GM19438 (cell line): Measurements from ENCODE around the gene LINC01488.

Experiments
- ATAC-seq: cut with Tn5 transposase; IDR thresholded peaks from one replicate; pipeline ENCODE4 v1.9.1; 2021; ENCODE audit warnings: low read depth; ENCODE audit not compliant: unreplicated experiment

LINC01488 gene

DNA sequence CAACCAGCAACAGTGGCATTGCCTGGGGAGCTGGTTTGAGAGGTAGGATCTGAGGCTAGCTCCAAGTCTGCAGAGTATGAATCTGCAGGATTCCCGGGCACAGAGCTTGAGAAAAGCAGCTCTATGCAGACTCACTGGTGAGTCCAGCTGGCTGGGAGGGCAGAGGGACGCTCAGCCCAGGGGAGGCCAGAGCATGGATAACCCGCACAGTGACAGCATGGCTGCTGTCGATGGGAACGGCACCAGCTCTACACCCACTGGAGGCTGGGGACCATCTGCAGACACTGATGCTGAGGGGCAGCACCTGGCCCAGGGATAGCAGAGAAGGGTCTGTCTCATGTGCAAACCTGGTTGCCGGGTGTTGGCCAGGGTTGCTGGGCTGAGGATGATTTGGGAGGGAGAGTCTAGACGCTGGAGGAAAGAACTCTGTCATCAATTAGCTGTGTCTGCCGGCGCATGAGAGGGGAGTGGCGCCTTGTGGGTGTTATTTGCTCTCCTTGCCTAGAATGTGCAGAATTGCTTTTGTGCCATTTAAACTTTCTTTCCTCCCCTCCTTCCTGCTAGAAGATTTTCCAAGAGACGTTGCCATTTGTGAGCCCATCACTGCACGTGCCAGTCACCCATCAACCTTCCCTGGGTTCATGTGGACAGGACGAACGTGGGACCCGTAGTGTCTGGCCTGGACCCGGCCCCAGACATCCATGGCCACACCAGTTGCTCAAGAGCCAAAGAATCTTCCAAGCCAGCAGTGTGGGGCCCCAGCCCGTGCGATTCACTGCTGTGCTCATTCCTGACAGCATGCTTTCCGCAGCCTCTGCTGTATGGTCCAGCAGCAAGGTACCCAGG, 19.1 kb upstream of the LINC01488 start:
- ATAC-seq, result no peak

GRCh38 chr11:69463181-69463994, 18.1 kb upstream of the LINC01488 start:
- no peak for ATAC-seq

DNA sequence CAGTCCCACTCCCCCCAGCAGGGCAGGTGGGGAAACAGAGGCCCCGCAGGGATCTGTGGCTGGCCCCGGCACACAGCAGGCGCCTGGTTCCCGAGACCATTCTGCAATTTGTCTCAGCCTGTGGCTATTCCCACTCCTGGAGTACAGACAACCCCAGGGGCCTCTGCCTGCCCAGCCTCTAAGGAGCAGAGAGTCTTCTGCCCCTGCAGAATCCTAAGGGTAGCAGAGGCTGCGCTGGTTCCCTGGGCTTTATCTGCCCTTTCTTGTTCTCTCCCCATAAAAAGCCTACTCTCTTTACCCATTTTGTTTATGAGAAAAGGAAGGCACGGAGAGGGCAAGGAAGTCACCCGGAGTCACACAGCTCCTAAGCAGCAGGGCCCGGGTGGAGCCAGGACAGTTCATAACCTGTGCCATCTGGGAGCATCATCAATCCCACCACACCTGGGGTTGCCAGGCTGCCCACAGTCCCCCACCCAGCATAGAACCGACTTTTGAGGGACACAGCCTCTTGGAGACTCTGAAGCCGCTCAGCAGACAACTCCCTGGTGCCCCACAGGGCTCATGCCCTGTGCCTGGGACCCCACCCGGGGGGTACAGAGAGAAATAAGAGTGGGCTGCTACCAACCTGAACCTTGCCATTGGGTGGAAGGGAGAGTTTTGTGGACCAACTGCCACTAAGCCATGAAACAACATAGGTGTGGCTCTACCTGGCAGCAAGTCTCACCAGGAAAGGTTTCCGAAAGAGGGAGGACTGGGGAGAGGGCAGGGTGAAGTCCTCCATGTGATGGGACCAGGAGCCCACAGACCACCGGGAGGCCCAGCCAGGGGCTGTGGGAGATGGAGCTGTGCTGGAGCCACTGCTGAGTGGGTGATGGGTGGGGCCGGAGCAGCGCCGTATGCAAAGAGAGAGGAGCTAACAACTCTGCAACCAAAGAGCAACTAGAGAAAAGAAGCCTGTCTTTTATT, 17.2 kb upstream of the LINC01488 start:
- no peak for ATAC-seq

- no peak for ATAC-seq
Measured at GRCh38 chr11:69465236-69466000, 16.0 kb upstream of the LINC01488 start.

GRCh38 chr11:69466039-69466438, 15.4 kb upstream of the LINC01488 start:
- ATAC-seq, result no peak

- no peak for ATAC-seq
Measured at GRCh38 chr11:69467196-69467595, 14.3 kb upstream of the LINC01488 start.

DNA sequence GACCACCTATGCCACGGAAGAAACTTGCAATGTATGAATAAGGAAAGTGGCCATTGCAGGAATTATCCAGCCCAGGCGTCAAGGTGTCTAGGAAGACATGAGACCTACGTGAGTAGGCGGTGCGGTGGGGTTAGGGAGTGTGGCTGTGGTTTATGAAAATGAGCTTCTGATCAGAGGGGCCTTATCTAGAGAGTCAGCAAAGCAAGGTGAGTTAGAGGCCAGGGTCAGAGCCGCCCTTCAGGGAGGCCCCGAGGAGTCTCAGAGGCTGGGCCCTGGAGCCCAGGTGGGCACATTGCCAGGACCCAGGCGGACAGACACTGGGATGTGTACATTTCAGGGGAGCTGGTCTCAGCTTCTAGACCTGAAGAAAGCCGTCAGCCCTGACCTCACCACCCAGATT, 13.8 kb upstream of the LINC01488 start:
- no peak for ATAC-seq

GRCh38 chr11:69468221-69468620, 13.2 kb upstream of the LINC01488 start:
- ATAC-seq, result no peak

DNA sequence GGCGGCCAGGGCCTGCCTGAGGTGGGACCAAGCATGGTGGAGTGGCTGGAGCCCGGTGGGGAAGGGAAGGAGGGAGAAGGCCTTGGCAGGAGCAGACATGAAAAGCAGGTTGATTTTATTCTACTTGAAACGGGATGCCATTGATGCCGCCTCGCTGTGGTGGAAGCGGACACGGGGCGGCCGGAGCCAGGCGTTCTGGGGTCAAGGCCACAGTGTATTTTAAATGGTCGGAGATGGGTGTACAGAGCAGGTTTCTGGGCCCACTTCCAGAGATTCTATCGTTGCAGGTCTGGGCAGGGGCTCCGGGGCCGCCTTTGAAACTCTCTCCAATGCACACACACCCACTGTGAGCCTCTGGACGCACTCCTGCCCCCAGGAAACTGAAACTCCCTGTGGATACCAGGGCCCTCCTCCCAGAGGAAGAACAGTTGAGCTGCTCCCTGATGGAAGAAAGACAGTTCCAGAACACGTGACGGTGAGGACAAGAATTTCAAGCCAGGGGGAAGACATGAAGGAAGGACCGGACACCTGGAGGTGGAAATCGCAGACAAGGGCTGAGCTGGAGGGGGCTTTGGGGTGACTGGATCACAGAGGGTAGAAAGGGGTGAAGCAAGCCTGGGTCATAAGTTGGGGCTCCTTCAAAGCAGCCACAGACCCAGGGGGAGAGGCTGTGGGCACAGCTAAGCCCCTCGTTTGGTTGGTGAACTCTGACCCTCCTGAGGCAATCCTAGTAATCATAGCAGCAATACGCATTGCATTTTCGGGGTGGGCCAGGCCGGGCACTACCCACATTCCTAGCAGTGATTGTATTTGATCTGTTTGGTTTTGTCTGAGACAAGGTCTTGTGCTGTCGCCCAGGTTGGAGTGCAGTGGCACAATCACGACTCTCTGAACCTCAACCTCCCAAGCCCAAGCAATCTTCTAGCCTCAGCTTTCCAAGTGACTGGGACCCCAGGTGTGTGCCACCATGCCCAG, 12.3 kb upstream of the LINC01488 start:
- no peak for ATAC-seq

DNA sequence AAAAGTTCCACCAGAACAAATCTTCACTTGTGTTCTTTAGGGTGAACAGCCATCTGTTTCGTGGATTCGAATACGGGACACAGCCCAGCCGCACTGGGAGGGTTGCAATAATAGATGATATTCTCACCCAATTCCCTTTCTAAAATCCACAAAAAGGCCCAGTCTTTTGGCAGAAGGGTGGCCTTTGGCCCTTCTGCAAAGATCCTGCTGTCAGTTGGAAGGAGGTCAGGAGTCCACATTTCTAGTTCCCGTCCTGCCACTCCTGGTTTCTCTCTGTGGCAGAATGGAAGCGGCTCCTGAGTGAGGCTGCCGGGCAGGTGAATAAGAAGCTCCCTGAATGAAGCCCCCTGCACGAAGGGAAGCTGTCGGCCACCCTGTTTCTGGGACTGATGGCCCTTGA, 11.2 kb upstream of the LINC01488 start:
- ATAC-seq, result no peak

- ATAC-seq, result no peak
Measured at GRCh38 chr11:69470793-69471728, 10.4 kb upstream of the LINC01488 start.

DNA sequence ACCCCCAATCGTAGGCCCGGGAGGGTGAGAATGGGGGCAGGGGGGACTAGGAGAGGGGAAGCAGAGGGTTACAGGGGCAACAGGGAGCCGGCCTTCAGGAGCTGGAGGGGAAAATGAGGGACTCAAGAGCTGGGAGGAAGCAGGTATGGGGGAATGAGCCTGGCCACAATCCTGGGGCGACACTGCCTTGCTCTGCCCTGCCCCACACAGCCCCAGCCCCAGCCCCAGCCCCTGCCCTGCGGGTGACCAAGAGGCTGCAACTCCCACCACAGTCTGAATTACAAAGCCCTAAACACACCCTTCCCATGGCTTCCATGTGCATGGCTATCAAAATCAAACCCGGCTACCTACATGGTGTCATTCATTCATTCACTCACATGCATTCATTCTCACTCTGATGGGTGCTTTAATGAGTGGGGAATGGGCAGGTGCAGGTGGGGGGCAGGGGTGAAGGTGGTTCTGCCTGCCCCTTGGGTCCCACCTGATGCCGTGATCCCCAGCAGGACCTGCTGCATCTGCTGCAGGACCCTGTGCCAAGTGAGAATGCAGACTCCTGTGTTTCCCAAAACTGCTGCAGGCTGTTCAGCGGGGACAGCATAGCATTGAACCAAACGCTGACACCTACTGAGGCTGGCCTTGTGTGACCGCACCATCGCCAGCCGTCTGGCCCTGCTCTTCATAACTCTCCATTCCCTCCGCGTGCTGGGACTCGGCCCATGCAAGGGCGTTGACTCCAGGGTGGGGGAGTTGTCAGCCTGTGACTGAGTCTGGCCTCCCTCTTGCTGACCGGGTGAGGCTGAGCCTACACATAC, 9.5 kb upstream of the LINC01488 start:
- no peak for ATAC-seq

DNA sequence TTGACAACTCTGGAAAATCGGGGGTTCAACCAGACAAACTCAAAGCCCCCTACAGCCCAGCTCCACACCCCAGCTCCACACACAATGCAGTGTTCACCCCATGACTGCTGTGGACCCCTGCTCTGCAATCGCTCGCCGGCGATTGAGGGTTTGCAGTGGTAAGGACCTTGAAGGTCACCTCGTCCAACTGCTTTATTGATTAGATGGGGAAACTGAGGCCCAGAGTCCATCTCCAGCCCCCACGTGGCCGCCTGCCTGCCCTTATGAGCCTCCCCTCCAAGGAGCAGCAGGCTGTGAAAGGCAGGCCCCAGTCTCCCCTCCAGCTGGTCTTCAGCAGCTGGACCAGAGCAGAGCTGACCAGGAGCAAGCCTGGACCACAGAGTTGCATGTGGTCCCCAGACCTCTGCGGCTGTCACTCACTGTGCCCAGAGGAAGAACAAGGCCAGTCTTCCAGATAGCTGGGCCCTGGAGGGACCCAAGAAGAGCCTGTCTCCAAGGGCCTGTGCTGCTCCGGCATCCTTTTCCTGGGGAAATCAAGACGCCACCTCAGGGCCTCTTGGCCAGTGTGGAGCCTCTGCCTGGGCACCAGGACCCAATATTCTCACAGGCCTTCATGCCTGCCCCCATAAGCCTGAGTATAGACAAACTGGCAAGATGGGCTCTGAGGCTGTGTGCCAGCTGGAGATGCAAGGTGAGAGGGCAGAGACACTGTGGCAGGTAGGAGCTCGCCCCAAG, 8.8 kb upstream of the LINC01488 start:
- no peak for ATAC-seq

DNA sequence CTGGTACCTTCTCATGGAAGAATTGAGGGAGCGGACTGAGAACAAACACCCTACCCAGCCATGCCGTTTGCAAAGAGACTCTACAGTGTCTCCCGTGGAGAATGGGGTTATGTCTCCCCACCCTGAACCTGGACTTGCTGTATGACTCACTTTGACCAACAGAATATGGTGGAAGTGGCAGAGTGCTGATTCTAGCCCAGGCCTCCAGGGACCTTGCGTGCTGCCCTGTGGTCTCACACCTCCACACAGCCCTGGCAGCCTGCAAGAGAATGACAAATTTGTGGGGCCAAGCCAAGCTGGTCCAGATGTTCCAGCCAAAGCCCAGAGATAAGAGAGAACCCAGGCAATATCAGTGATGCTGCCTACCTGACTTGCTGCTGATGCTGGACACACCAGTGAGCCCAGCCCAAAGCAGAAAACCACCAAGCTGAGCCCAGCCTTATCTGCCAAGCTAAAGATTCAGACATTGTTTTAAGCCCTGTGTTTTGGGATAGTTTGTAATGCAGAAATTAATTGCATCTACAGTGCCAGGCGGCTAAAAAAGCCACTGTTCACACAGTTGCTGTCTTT, 8.1 kb upstream of the LINC01488 start:
- no peak for ATAC-seq

- no peak for ATAC-seq
Measured at GRCh38 chr11:69474736-69475135, 6.7 kb upstream of the LINC01488 start.
